Testis (tissue), 2 donors: ENCODE results near the gene NEK7.

Experiments used
- POLR2A ChIP-seq: fragments of 450-650 bp; IDR thresholded peaks from one replicate; pipeline ENCODE4 v1.6.1; 2017; ENCODE audit warnings: antibody characterized with exemption, mild to moderate bottlenecking, moderate library complexity
- TF ChIP-seq, protein P1 (sequence below), 3 experiments: fragments of 450-650 bp in 2 of 3; fragments of 200-600 bp in 1 of 3; sonication (generic) in 1 of 3; IDR thresholded peaks; one replicate each; pipeline ENCODE4 v1.5.1; 2016 to 2019; ENCODE audit warnings: antibody characterized with exemption in 3 of 3, mild to moderate bottlenecking in 2 of 3, moderate library complexity in 1 of 3

DNA sequence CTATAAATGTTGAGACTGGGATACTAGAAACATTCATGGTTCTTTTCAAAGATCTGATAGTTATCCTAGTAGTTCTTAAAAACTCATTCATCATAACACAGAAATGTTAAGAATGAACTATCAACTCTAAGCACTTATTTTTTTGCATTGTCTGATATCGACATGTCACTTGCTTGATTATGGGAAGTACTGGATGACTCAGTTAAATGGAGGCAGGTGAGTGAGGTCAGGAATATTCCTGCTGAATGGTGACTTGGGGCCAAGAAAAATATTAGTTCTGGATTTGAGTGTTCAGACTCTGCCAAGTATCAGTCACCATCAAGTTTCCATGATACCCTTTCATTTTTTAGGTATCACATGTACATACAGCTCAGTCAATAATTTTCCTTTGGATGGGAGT lies 63.6 kb downstream of the NEK7 start:
- TF ChIP-seq, protein P1, sequence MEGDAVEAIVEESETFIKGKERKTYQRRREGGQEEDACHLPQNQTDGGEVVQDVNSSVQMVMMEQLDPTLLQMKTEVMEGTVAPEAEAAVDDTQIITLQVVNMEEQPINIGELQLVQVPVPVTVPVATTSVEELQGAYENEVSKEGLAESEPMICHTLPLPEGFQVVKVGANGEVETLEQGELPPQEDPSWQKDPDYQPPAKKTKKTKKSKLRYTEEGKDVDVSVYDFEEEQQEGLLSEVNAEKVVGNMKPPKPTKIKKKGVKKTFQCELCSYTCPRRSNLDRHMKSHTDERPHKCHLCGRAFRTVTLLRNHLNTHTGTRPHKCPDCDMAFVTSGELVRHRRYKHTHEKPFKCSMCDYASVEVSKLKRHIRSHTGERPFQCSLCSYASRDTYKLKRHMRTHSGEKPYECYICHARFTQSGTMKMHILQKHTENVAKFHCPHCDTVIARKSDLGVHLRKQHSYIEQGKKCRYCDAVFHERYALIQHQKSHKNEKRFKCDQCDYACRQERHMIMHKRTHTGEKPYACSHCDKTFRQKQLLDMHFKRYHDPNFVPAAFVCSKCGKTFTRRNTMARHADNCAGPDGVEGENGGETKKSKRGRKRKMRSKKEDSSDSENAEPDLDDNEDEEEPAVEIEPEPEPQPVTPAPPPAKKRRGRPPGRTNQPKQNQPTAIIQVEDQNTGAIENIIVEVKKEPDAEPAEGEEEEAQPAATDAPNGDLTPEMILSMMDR (IDR thresholded peaks at IDR 0.05) = no peak
- TF ChIP-seq POLR2A = no peak
